T-helper 1 cell (primary cell): ENCODE measurements around the gene XAGE3.
"Not testable (repeated sequence)": the region's sequence is repeated elsewhere in the genome, so short reads cannot be mapped to it uniquely, and the experiment has no call there.

ENCODE experiments used
- DNase-seq, 5 donors: peaks; one replicate each; pipeline ENCODE4 v3.0.0-alpha.2; 2012 to 2020
- total RNA-seq, 4 donors: gene quantifications; one replicate each; lab custom pipeline; 2026; lab: John Stamatoyannopoulos, UW

XAGE3 gene, protein sequence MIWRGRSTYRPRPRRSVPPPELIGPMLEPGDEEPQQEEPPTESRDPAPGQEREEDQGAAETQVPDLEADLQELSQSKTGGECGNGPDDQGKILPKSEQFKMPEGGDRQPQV
- 0 to 0.12 (median 0) reads per million in 4 donors for total RNA-seq

DNA sequence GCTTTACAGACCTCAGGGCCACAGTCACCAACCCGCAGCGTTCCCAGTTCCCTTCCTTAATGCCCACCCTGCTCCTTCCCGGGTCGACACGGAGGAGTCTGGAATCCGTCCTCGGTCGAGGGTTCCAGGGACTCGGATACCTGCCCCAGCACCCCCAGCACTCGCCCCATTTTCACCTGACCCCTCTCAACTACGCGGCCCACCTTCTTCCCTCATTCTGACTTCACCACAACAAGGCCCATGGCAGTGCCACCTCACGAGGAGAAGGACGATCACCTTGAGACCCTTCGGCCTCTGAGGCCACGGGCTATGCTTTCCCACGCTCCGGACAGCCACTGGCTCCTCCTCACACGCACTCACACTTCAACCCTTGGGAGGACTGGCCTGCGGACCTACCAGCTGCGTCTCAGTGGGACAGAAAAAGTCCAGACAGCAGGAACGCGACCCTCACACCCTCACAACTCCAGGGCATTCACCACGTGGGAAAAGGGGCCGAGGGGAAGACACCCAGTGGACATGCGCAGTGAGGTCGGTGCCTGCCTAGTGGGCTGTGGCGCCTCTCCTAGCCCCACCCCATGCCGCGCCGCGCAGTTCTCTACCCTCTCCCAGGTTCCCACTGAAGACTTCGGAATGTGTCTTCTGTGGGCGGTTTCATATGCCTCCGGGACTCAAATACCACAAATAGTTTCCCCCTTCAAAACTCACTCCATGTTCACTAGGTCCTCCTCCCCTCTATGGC is at the start of gene XAGE3:
Gene XAGE3 (minus strand): TSS at position 474 of the 739 bp plus-strand sequence. CDS start 950 bp downstream, outside the sequence.
- DNase-seq = no peak

GRCh38 chrX:52914704-52915103 is 46.8 kb upstream of the XAGE3 start:
- not testable (repeated sequence) for DNase-seq

- not testable (repeated sequence) for DNase-seq
Observed at GRCh38 chrX:52913681-52914080, 45.8 kb upstream of the XAGE3 start.

GRCh38 chrX:52909313-52909969 is 41.6 kb upstream of the XAGE3 start:
- not testable (repeated sequence) for DNase-seq

DNA sequence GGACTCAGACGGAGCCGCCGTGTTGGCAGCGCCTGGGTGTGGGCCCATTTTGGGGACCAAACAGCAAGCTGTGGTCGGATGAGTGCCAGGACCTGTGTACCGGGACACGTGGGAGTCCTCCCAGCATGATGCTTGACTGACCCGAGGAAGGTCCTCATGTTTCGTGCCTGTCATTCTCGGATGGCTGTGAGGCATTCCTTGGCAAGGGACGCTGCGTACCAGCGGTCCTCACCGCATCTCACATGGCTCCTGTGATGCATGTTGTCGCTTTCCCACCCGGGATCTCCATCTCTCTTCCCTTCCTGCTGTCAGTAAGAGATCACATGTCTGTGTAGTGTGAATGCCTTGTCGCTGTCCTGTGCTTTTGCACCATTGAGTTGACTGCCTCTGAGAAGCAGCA is 40.0 kb upstream of the XAGE3 start:
- DNase-seq = not testable (repeated sequence)

- DNase-seq = not testable (repeated sequence)
Observed at GRCh38 chrX:52907137-52907536, 39.3 kb upstream of the XAGE3 start.

GRCh38 chrX:52906072-52906471 is 38.2 kb upstream of the XAGE3 start:
- DNase-seq = not testable (repeated sequence)

GRCh38 chrX:52905531-52905930 is 37.6 kb upstream of the XAGE3 start:
- not testable (repeated sequence) for DNase-seq

DNA sequence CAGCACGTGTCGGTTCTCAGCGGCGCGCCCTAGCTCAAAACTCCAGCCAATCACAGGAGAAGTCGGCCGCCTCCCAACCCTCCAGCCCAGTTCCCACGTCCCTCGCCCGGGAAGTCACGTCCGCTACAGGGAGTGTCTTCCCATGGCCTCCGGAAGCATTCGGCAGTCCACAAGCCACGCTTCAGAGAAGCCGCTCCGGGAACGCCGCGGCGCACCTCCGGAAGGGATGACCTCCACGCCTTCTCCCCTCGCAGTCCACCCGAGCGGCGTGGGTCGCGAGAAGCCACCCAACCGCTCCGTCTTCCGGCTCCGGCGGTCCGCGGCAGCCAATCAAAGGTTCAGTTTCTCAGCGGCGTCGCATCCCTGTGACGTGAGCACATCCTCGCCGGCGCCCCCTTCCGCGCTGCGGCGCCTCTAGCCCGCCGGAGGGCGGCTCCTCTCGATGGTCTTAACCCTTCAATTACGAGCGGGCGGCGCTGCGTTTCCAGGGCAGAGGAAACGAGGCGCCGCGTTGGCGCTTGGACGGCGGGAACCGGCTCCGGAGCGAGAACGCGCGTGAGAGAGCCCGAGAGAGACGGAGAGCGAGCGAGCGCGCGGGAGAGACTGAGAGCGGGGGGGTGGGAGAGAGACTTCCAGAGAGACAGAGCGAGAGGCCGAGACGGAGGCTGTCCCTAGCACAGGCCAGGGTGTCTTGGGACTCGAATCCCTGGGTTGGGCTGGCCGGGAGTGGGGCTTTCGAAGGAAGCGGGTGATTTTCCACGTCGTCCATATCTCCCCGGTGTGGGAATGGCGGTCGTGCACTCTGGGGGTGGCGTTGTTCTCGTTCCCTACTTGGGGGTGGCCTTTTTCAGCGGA is 29.2 kb upstream of the XAGE3 start, which contains the start of gene FAM156B:
Gene FAM156B (plus strand): TSS at position 476 of the 855 bp plus-strand sequence. CDS start 9,896 bp downstream, outside the sequence.
- not testable (repeated sequence) for DNase-seq

- not testable (repeated sequence) for DNase-seq
Observed at GRCh38 chrX:52896438-52896837, 28.6 kb upstream of the XAGE3 start.

GRCh38 chrX:52888090-52888489 is 20.2 kb upstream of the XAGE3 start:
- DNase-seq = not testable (repeated sequence)

- not testable (repeated sequence) for DNase-seq
Observed at GRCh38 chrX:52887459-52887858, 19.6 kb upstream of the XAGE3 start.

DNA sequence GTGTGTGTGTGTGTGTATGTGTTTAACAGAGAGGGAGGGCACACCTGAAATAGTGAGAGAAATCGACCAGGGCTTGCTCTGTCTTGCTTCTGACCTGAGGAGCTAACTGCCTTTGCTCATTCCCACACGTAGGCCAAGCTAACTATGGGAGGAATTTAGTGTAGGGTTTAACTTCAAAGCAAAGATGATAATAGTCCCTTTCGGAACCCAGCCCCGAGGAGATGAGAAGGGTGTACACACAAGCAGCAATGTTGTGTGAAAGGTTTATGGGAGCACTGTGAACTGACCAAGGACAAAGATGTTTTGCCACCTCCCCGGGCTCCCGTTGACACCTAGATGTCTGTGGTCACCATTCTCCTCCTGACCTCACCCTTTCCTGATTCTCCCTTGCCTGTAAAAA is 8.5 kb upstream of the XAGE3 start:
- DNase-seq = not testable (repeated sequence)

GRCh38 chrX:52875436-52875835 is 7.6 kb upstream of the XAGE3 start:
- DNase-seq = not testable (repeated sequence)

- DNase-seq = no peak
Observed at GRCh38 chrX:52874661-52875060, 6.8 kb upstream of the XAGE3 start.

GRCh38 chrX:52873825-52874224 is 5.9 kb upstream of the XAGE3 start:
- DNase-seq = not testable (repeated sequence)

DNA sequence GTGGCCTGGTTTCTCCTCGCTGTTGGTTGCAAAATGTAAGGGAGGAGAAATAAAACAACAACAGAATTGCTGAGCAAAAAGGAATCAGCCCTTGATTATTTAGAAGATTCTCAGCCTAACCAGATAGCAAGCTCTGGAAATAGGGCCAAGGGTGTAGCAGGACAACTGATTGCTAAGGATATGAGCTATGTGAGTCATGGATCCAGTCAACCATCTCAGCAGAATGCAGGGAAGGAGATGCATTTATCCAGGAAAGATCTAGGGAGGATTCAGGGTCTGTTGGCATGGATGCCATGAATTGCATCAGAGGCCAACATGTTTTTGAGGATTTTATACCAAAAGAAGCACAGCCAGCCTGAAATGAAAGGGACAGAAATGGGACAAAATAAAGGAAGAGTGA is 2.2 kb upstream of the XAGE3 start:
- no peak for DNase-seq

- no peak for DNase-seq
Observed at GRCh38 chrX:52865343-52865998, 2.4 kb downstream of the XAGE3 start.

DNA sequence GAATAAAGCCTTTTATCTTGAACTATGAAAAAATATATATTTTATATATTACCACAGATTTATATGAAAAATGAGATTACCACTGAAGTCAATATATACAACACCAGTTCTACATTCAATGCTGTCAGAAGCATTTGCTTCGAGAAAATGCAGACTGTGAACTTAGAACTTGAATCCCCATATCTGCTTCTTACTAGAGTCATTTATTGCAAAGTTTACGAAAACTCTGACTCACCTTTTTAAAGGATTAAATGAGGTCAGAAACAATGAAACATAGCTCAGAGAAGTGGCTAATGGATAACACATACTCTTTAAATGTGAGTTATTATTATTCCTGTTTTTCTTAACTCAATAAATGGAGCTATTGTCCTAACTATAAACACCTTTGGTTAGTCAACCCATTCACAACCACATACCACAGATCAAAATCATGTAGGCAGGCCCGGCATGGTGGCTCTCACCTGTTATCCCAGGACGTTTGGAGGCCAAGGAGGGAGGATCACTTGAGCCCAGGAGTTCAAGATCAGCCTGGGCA is 10.8 kb downstream of the XAGE3 start:
- not testable (repeated sequence) for DNase-seq

- no peak for DNase-seq
Observed at GRCh38 chrX:52852110-52852860, 15.6 kb downstream of the XAGE3 start.

DNA sequence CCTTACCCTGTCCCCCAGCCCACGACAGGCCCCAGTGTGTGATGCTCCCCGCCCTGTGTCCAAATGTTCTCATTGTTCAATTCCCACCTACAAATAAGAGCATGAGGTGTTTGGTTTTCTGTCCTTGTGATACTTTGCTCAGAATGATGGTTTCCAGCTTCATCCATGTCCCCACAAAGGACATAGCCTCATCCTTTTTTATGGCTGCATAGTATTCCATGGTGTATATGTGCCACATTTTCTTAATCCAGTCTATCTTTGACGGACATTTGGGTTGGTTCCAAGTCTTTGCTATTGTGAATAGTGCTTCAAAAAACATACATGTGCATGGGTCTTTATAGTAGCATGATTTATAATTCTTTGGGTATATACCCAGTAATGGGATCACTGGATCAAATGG is 24.3 kb downstream of the XAGE3 start:
- not testable (repeated sequence) for DNase-seq
